Type B pancreatic cell (in vitro differentiated cells): Measurements from ENCODE around the gene AQP5. TPM values are rescaled to one million over a fixed set of nuclear protein-coding genes. Genes with fewer than 3 reads are reported as not detected.

Source experiments
- DNase-seq: peaks from one replicate; pipeline ENCODE4 v3.0.0; 2021; ENCODE audit warnings: mixed read lengths; ENCODE audit not compliant: unreplicated experiment; ENCODE audit errors: extremely low spot score
- H3K27ac Mint-ChIP-seq: 2 replicates; pipeline ENCODE4 v1.8.0; 2021; ENCODE audit warnings: mild to moderate bottlenecking, mixed read lengths
- H3K27me3 Mint-ChIP-seq: 2 replicates; pipeline ENCODE4 v1.8.0; 2021; ENCODE audit warnings: mixed read lengths
- H3K36me3 Mint-ChIP-seq: 2 replicates; pipeline ENCODE4 v1.8.0; 2021; ENCODE audit warnings: mixed read lengths
- H3K4me1 Mint-ChIP-seq: one replicate; pipeline ENCODE4 v1.8.0; 2021; ENCODE audit warnings: mixed read lengths; ENCODE audit not compliant: unreplicated experiment
- H3K4me3 Mint-ChIP-seq: 2 replicates; pipeline ENCODE4 v1.8.0; 2021; ENCODE audit warnings: mild to moderate bottlenecking, mixed read lengths
- H3K9me3 Mint-ChIP-seq: 2 replicates; pipeline ENCODE4 v1.8.0; 2021; ENCODE audit warnings: mixed read lengths
- CTCF ChIP-seq: fragments of 200-600 bp; sonication (generic); conservative IDR thresholded peaks from 2 replicates; pipeline ENCODE4 v1.5.0; 2021; ENCODE audit warnings: antibody characterized with exemption, mild to moderate bottlenecking
- total RNA-seq: library from RNA; stranded (reverse); gene quantifications from 2 replicates; pipeline ENCODE4 v1.2.1, GENCODE V29; 2021; ENCODE audit warnings: low replicate concordance

Gene AQP5
- total RNA-seq, 1 donor from 2014 or later: 0.97 TPM

DNA sequence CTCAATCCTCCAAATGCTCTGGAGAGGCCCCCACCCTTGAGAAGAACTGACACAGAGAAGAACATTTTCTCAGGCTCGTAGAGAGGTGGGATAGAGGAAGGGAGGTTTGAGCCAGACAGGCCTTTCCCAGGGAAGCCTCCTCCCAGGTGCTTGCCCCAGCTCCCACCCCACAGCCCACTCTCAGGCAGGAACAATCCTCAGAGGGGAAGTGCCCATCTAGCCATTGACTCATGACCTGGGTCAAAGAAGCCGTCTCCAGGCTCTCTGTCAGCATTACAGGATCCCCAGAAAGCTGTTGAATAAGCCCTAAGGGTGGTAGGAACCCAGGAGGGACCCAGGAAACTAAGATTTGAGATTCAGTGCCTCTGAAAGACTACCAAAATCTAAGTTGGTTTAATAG, 14.9 kb downstream of the AQP5 start:
- Mint-ChIP-seq H3K27me3 (no peaks in the 10 kb centered on the region), H3K4me3 (no peak overlapping the region), H3K27ac (no peak overlapping the region), H3K4me1 (peaks cover 33% of the 10 kb centered on the region), H3K36me3 (no peaks in the 10 kb centered on the region), H3K9me3 (no peaks in the 10 kb centered on the region)
- DNase-seq: no peak
- TF ChIP-seq CTCF: no peak

DNA sequence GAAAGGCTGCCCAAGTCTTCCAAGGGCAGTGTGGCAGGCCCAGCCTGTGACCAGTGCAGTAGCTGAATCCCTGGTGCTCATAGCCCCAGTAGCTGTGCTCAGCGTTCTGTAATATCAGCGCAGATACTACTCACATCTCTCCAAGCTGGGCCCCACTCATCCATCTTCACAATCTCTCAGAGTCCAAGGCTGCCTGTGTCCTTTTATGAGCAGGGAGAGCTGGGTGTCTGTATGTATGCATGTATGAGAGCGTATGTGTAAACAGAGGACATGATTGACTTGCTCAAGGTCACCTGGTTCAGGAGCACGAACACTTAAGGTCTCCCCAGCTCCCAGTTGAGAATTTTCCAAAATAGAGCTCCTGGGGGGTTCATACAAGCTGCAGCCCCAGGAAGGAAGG, 16.5 kb downstream of the AQP5 start:
- no peaks in the 10 kb centered on the region for H3K9me3 Mint-ChIP-seq
- no peak for TF ChIP-seq CTCF
- no peaks in the 10 kb centered on the region for H3K36me3 Mint-ChIP-seq
- no peaks in the 10 kb centered on the region for H3K27me3 Mint-ChIP-seq
- peaks cover 42% of the 10 kb centered on the region for H3K4me1 Mint-ChIP-seq
- DNase-seq: no peak
- peak overlapping the region; percentile 4 for H3K4me3 Mint-ChIP-seq
- H3K27ac Mint-ChIP-seq: no peak overlapping the region

DNA sequence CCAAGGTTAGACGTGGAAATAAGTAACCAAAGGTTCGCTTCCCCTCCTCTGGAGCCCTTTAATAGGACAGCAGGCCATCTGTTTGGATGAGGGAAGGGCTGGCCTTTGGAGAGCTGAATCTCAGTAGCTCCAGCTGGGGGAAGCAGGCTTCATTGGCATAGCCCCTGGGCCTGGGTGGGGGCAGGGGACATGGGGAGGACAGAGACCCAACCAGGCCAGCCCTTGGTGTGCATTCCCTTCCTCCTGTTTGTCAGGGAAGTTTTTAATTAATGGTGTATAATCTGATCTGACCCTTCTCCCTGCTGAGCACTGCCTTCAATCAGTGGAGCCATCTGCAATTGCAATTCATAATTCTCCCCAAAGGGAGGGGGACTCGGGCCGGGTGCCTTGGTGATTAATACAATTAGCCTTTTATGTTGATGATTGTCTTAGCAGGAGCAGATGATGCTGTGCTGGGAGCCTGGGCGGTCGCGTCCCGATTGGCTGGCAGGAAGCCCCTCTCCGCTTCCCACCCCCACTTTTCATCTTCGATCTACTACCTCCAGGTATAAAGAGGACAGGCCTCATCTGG, 17.4 kb downstream of the AQP5 start:
- Mint-ChIP-seq H3K27me3 (no peaks in the 10 kb centered on the region), H3K9me3 (no peaks in the 10 kb centered on the region), H3K4me3 (no peak overlapping the region), H3K4me1 (peaks cover 50% of the 10 kb centered on the region), H3K27ac (peak overlapping the region; percentile 23), H3K36me3 (no peaks in the 10 kb centered on the region)
- TF ChIP-seq CTCF: no peak
- DNase-seq: no peak

GRCh38 chr12:49979791-49980190, 18.1 kb downstream of the AQP5 start:
- H3K27ac Mint-ChIP-seq: peak overlapping the region; percentile 23
- DNase-seq: no peak
- no peak overlapping the region for H3K4me3 Mint-ChIP-seq
- TF ChIP-seq CTCF: no peak
- no peaks in the 10 kb centered on the region for H3K36me3 Mint-ChIP-seq
- no peaks in the 10 kb centered on the region for H3K9me3 Mint-ChIP-seq
- peaks cover 56% of the 10 kb centered on the region for H3K4me1 Mint-ChIP-seq
- no peaks in the 10 kb centered on the region for H3K27me3 Mint-ChIP-seq

DNA sequence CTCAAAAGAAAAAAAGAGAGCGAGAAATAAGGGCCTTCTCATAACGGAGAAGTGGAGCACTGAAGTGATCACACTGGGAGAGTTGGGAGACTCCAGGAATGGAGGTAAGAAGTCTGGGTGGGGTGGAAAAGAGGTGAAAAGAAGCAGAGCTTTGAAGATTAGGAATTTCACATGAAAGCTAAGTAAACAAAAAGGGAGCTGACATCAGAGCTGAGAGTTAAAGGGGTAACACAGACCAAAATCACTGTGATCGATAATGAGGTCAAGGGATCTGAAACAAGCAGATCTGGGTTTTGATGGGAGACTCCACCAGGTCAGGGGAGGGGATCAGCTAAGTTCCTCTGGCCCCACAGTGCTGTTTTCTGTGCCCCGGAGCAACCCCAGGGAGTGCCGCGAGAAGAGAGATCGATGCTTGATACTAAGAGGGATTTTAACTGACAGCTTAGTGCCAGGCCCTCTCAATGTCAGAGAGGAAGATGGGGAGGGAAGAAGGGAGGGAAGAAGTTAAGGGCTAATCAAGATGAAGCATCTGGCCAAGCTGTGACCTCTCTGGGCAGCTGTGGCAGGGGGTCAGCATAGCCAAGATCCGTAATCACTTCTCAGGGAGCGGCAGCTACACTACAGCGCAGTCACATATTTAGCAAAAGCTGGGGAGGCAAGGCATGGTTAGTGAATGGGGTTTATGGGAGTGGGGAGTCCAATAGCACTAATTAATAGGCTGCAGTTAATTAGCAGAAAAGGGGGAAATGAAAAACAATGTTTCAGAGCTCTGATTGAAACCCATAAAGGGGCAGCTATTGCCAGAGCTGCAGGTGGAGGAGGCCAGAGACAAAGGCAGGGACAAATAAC, 19.1 kb downstream of the AQP5 start:
- Mint-ChIP-seq H3K27me3 (no peaks in the 10 kb centered on the region), H3K27ac (peak overlapping the region; percentile 64), H3K4me3 (peak overlapping the region; percentile 10), H3K4me1 (peaks cover 64% of the 10 kb centered on the region), H3K9me3 (no peaks in the 10 kb centered on the region), H3K36me3 (no peaks in the 10 kb centered on the region)
- DNase-seq: no peak
- TF ChIP-seq CTCF: no peak
